Measurements from ENCODE around the gene BMP6.

BMP6 gene

DNA sequence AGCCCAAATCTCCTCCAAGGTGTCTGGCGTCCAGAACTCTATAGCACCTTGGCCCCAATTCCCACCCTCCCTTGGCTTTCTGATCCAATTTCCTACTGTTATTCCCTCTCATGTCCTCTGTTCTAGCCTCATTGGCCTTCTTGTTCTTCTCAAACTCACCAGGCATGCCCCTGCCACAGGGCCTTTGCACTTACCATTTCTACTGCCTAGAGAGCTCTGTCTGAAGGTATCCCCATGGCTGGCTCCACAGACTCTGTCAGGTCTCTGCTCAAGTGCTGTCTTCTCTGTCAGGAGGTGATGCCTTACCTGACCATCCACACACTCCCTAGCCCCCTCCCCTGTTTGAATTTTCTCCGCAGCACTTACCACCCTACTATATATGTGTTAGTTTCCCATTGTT, 5.6 kb upstream of the BMP6 start:
- DNase-seq: no peak

DNA sequence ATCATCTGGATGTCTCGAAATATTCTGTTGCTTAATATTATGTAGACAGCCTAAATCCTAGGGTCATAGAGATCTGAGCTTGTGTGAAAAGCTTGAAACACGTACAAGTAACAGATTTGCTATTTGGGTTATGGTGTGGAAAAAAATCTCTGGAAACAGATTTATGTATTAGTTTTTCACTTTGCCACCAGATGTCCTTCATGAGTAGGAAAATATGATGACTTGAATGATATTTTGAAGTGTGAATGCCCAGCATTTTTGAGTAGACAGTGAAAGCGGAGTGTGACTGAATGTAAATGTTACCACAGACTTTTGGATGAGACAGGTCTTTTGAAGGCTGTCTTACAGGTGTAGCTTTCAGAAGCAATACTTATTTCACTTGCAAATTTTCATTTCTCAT, 4.2 kb upstream of the BMP6 start:
- peak; percentile 55 for DNase-seq

DNA sequence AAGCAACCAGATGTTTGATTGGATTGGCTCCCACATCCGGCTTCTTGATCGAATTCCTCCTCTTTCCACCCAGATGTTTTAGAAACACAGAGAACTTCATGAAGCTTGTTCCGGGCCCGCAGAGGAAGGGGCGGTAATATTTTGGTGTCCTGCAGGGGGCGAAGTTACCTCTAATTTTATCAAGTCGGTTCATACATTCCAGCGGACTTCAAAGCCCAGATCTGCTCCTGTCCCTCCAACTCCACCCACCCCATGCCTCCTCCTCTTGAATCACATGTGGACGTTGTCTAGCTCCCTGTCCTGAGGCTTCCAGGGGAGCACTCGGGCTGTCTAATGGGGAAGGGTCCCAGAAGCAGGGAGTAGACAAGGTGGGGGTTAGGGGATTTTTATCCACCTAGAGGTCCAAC, 2.9 kb upstream of the BMP6 start:
- DNase-seq: peak; percentile 75

DNA sequence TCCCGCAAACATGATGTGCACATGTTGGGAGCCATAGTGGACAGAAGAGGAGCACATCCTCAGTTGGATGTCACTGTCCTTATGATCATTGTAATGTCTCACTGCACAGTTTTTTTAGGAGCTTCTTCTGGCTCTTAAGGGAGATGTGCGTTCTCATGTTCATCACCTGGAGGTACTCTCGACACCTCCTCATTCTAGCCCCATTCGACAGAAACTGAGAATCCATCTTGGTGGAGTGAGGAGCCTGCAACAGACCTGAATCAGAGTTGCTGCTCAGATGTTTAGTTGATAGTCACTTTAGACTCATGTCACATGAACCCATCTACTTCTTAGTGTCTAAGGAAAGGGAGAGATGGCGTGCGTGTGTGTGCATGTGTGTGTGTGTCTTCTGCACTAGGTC, 2.3 kb upstream of the BMP6 start:
- DNase-seq: no peak

DNA sequence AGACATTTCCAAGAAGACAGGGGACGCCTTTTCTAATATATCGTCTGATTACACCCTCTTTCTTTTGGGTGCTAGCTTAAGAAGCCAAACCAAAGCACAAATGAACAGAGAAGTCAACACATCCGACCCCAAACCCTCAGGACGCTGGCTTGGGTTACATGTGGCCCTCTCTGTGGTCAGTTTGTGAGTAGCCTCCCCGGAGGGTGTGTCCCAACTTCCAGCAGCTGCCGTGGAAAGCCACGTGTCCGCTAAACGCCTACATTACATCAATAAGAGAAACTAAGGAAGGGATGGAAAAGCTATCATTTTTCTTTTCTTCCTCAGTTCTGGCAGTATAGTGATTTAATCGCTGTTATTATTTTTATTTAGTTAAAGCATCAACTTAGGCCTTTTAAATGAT, 487 bp upstream of the BMP6 start:
- no peak for DNase-seq

DNA sequence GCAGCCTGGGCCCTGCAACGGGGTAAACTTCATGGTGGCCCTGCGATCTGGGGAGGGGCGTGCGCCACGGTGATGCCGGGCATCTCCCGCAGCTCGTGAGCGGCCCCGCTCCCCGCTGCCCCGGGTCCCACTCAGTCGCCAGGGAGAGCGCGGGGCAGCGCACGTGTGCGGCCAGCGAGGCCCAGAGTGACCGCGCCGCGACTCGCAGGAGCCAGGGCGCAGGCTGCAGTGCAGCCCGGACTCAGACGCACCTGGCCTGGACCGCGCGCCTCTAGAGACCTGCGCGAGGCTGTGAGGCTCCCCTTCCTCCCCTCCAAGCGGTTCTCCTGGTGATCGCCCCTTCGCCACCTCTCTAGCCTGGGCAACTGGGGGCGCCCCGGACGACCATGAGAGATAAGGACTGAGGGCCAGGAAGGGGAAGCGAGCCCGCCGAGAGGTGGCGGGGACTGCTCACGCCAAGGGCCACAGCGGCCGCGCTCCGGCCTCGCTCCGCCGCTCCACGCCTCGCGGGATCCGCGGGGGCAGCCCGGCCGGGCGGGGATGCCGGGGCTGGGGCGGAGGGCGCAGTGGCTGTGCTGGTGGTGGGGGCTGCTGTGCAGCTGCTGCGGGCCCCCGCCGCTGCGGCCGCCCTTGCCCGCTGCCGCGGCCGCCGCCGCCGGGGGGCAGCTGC, 652 bp downstream of the BMP6 start:
- DNase-seq: no peak

DNA sequence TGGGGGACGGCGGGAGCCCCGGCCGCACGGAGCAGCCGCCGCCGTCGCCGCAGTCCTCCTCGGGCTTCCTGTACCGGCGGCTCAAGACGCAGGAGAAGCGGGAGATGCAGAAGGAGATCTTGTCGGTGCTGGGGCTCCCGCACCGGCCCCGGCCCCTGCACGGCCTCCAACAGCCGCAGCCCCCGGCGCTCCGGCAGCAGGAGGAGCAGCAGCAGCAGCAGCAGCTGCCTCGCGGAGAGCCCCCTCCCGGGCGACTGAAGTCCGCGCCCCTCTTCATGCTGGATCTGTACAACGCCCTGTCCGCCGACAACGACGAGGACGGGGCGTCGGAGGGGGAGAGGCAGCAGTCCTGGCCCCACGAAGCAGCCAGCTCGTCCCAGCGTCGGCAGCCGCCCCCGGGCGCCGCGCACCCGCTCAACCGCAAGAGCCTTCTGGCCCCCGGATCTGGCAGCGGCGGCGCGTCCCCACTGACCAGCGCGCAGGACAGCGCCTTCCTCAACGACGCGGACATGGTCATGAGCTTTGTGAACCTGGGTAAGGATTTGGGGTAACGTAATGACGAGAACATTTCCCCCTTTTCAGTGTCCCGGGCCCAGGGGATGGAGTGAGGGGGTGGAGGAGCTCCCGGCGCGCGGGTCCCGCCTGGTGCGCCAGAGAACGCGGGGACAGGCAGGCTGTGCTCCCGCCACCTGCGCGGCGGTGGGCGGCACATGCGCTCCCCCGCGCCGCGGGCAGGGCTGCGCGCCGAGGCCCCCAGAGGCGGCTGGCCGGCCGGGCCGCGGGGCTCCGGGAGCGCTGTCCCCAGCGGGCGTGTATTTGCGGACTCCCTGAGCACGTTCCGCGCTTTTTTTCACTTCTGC, 1.4 kb downstream of the BMP6 start:
- DNase-seq: no peak

DNA sequence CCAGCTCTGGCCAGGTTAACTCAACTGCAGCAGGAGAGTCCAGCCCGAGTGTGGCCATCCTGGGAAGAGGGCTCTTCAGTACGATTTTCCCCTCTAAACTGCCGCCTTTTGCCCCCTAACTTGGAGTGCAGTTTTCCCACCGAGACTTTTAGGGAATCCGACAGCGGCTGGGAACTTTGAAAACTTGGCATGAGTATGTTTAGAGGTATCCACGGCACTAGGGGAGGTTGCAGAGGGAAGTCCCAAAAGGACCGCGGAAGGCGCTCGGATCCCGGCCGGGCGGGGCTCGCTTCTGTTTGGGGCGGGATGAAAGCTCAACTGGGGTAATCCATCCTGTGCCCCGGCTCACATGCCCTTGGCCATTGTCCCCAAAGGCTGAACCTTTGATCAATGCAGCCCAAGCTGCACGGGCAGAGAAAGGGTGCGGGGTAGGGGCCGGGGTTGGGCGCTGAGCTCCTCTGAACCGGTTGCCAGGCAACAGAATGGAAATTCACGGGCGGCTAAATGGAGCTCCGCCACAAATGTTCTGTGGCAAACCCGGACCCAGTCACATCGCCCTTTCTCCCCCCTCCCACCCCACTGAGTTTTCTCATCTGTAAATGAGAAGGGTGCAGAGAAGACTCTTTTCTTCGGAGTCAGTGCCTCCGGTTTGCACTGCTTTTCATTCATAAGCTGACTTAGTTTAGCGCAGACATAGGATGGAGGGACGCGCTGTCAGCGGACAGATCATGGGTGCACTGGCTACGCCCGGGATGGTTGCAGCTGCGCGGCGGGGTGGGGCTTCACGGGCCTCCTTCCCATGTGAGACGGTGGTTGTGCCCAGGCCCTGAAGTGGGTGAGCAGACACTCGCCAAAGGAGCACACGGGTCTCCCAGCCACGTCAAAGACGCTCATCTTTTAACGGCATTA, 2.3 kb downstream of the BMP6 start:
- peak; percentile 15 for DNase-seq

DNA sequence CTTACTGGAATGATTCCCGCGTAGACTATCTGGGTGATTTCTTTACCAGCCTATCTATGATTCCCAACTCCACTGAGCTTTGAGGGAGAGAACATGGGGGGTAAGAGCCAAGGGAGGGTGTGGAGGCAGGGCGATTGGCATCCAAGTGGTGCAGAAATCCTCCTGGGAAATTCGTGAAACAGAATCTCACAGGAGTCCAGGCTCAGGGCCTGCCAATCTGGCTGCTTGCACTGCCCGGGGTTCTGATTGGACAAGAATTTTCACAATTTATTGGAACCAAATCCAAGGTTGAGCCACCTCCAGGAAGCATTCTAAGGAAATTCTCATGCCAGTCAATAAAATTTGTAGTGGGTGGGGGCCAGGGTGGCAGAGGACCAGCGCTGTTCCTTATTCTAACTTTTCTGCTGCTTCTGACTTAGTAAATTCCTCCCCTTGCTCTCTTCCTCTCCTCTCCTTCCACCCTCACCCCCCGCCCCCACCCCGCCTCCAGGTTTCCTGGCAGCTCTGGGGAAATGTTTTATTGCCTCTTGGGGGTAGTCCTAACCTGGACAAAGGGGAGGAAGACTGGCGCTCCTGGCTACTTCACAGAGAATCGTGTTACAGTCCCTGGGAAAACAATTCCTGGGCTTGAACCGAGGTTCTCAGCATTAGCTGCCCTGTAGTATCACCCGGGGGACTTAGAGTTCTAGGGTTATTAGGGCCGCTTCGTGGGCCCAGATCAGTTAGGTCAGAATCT, 3.1 kb downstream of the BMP6 start:
- DNase-seq: no peak

DNA sequence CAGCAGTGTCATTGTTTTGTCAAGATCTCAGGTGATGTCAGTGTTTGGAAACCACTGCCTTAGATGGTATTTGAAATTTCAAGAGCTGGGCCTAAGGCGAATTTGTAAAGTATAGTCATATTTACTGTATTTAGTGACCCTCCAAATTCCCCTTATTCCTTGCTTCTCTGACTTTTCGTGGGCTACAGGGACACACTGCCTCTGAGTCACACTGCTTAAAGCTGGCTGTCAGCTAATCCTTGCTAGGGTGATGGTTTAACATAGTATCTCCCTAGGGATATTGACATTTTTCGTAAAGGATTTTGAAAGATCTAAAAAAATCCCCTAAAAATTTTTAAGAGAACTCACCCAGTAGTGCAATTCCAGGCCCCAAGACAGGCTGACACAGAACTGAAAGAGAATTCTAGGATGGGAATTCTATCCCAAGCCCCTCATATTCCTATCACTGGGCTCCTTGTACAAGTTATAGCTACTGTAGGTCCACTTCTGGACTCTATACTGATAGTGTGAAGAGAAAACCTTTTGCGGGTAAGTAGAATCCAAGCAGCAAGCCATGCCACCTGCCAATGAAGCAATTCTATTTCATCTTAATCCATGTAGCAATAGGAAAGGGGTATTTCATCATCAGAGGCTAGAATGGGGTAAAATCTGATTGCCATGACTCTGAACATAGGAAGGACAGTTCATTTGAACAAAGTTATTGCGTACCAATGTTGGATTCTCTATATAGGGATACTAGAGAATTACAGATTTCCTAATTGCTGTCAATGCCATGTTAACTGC, 4.3 kb downstream of the BMP6 start:
- peak; percentile 51 for DNase-seq

DNA sequence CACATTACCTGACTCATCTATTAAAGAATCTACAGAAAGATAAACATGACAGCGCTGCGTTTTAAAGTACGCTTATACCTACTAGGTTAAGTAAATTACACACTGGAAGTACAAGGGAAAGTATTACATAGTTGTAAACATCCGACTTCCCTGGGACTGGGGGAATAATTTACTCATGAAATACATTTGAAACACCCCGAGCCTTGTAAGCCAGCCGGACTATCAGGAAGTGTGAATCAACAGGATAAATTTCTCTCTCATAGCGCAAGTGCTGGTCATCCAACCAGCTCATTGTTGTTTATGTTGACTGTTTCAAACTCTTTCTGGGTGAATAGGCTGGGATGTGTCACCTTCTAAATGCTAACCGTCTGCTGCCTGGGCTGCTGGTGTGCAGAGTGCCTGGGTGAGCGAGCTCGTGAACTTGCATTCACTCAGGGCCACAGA, 4.9 kb downstream of the BMP6 start:
- DNase-seq: peak; percentile 91

DNA sequence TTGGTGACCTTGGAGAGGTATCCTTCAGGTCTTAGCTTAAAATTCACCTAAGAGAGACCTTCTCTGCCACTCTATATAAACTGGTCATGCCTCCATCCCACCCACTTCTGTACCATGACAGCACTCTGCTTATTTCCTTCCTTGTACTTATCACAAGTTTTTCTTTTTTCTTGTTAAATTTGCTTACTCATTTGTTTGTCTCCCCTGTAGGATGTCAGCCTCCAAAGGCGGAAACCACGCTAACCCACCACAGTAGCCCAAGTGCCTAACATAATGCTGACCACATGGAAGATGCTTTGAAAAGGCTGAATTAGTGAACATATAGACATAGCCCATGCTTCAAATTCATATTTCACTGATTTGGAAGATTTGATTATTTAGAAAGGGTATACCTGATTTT, 5.4 kb downstream of the BMP6 start:
- no peak for DNase-seq

DNA sequence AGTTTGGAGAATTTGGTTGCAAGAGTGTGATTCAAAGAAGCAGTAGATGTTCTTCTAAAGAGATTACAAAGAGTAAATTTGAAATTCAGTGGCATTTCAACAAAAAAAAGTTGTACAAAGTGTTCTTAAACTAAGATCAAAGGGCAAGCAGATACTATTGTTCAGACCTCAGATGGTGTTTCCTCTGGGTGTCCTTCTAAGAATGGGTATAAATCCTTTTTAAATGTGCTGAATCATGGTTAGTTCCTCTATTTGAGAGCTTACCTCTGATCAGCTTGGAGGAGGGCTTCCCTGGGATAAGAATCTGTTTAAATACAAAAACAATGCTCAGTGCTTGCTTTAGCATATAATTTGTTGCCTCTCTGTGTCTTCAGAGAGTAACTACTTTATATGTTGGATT, 6.3 kb downstream of the BMP6 start:
- no peak for DNase-seq

DNA sequence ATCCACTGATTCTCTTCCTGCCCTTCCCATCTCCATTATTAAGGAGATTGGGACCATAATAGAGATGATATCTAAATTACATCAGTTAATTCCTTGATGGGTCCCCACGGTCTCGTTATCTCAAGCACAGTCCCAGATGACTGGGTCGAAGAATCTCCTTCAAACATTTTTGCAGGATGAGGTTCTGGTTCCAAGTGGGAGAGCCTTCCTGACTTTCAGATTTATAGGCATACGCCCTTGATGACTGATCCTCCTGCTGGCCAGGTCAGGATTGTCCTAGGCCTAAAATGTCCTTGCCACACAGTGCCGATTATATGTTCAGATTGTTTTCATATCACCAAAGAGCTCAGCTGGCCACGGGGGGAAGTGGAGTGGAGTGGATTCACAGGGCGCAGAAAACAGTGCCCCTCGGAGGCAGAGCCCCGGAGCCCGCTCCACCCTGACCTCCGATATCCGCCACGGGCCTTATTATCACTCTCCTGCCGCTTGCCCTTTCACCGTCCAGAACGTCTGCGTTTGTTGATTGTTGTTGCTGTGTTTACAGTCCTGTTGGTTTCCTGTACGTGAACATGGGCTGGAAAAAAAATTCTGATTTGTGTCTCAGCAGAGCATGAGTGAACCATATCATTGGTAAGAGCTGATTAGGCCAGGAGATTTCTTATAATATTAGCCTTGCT, 8.9 kb downstream of the BMP6 start:
- DNase-seq: no peak

DNA sequence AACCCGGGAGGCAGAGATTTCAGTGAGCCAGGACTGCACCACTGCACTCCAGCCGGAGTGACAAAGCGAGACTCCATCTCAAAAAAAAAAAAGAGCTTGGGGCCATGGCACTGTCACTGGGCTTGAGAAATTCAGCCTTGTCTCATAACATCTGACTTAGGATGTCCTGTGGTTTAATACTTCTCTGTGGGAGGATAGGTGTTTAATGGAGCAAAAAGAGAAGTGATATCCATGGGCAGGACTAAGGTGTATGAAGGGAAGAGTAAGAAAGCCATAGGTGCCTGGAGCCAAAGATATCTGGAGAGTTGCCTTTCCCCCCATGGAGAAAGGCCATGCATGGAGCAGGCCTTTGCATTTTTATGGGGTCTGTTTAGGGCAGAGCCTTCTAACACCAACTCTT, 11.2 kb downstream of the BMP6 start:
- DNase-seq: no peak

DNA sequence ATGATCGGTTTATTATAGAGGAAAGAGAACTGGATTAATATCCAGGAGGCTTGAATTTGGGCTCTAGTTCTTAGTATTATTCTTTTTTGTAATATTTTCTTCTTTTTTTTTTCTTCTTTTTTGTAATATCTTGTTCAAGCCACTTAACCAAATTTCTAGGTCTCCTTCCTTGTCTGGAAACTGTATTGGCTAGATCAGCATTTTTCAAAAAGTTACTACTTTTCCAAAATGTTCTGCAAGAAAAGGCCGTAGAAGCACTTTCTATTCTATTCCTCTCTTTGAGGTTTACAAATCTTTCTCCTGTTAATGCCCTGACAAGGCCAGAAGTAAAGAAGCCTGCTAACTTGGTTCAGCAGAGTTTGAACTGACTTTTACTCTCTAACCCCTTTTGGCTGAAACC, 12.0 kb downstream of the BMP6 start:
- no peak for DNase-seq

DNA sequence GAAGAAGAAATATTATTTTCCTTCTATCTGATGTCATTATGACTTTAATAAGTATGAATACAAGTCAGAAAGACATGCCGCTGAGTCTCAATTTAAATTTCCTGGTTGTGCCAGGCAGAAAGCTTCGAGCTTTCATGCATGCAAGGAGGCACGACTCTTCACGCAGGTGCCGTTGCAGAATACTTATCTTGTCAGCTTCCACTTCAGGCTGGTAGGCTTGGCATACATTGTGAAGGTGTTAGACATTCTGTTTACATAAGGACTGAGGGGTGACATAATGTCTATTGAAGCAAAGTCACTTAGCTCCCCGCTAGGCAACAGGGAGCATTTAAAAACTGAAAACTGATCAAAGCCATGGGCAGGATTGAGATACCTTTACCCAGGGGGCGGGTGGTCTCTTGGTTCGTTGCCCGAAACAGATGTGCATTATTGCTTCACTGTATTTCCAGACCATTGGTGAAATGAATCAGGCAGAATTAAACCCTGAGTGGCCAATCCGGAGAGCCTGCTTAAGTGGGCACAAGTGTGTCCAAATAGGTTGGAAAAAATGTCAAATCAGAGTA, 16.4 kb downstream of the BMP6 start:
- DNase-seq: no peak

DNA sequence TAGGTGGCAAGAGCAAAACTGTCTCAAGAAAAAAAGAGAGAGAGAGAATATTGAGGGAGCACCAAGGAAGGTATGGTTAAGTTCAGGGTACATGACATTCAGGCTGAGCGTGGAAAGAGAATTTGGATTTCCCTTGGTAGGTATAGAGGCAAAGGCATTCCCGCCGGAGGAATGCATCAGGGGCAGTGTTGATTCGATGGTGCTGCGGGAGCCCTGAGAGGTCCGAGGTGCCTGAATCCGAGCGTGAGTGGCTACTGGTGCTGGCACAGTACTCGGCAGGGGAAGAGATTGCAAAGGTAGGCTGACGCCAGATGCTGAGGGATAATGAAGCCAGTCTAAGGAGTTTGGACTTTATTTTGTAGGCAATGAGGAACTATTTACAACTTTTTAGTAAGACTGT, 20.0 kb downstream of the BMP6 start:
- no peak for DNase-seq

DNA sequence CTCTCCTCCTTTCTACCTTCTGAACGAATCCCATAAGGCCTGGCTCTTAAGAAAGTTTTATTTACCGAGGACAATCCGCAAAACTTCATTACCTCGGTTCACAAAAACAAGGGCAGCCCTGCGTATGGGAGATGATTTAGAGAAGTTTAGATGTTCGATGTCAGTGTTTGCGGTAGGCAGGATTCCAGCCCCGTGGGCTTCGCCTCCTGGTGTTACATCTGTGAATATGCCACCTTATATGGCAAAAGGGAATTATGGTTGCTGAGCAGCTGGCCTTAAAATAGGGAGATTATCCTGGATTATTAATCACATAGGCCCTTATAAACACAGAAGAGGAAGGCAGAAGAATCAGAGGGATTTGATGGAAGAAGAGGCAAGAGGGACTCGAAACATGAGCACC, 21.1 kb downstream of the BMP6 start:
- DNase-seq: no peak

DNA sequence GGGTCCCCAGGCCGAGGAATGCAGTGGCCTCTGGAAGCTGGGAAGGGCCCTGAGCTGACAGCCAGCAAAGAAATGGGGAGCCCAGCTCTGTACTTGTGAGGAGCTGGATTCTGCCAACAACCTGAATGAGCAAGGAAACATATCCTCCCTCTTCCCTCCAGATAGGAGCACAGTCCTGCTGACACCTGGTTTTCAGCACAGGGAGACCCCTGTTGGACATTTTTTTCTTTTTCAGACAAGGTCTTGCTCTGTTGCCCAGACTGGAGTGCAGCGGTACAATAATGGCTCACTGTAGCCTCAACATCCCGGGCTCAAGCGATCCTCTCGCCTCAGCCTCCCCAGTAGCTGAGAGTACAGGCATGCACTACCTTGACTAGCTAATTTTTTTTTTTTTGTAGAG, 21.5 kb downstream of the BMP6 start:
- no peak for DNase-seq
